ENCODE measurements around the gene PPFIA4. TPM values are rescaled to one million over a fixed set of nuclear protein-coding genes. Genes with fewer than 3 reads are reported as not detected.

Gene PPFIA4
- total RNA-seq, 1 donor from 2014 or later = 14.7 TPM

GRCh38 chr1:203039609-203040512 lies 13.6 kb downstream of the PPFIA4 start:
- Mint-ChIP-seq H3K9me3 (ENCODE audit: low read depth) (no peaks in the 10 kb centered on the region), H3K27me3 (ENCODE audit: low read depth) (peaks cover 4% of the 10 kb centered on the region), H3K36me3 (ENCODE audit: low read depth) (peaks cover 9% of the 10 kb centered on the region), H3K4me1 (ENCODE audit: low read depth) (peaks cover 43% of the 10 kb centered on the region), H3K27ac (ENCODE audit: unreplicated experiment) (no peak overlapping the region), H3K4me3 (ENCODE audit: unreplicated experiment) (no peak overlapping the region)
- no peak for TF ChIP-seq CTCF (IDR thresholded peaks at IDR 0.05)
- DNase-seq (ENCODE audit: low spot score) = no peak

- TF ChIP-seq CTCF (IDR thresholded peaks at IDR 0.05) = no peak
- Mint-ChIP-seq H3K27me3 (ENCODE audit: low read depth) (peaks cover 4% of the 10 kb centered on the region), H3K4me3 (ENCODE audit: unreplicated experiment) (no peak overlapping the region), H3K9me3 (ENCODE audit: low read depth) (no peaks in the 10 kb centered on the region), H3K4me1 (ENCODE audit: low read depth) (peaks cover 39% of the 10 kb centered on the region), H3K36me3 (ENCODE audit: low read depth) (peaks cover 14% of the 10 kb centered on the region), H3K27ac (ENCODE audit: unreplicated experiment) (no peak overlapping the region)
- DNase-seq (ENCODE audit: low spot score) = no peak
Observed at GRCh38 chr1:203040513-203041275, 14.4 kb downstream of the PPFIA4 start.

- H3K4me1 Mint-ChIP-seq (ENCODE audit: low read depth) = peaks cover 32% of the 10 kb centered on the region
- no peak for DNase-seq (ENCODE audit: low spot score)
- H3K27ac Mint-ChIP-seq (ENCODE audit: unreplicated experiment) = no peak overlapping the region
- no peak for TF ChIP-seq CTCF (IDR thresholded peaks at IDR 0.05)
- no peaks in the 10 kb centered on the region for H3K9me3 Mint-ChIP-seq (ENCODE audit: low read depth)
- no peak overlapping the region for H3K4me3 Mint-ChIP-seq (ENCODE audit: unreplicated experiment)
- peaks cover 4% of the 10 kb centered on the region for H3K27me3 Mint-ChIP-seq (ENCODE audit: low read depth)
- peaks cover 14% of the 10 kb centered on the region for H3K36me3 Mint-ChIP-seq (ENCODE audit: low read depth)
Observed at GRCh38 chr1:203041351-203041932, 15.2 kb downstream of the PPFIA4 start.

- Mint-ChIP-seq H3K4me1 (ENCODE audit: low read depth) (peaks cover 23% of the 10 kb centered on the region), H3K36me3 (ENCODE audit: low read depth) (peaks cover 18% of the 10 kb centered on the region), H3K4me3 (ENCODE audit: unreplicated experiment) (no peak overlapping the region), H3K27me3 (ENCODE audit: low read depth) (peaks cover 4% of the 10 kb centered on the region), H3K27ac (ENCODE audit: unreplicated experiment) (no peak overlapping the region), H3K9me3 (ENCODE audit: low read depth) (no peaks in the 10 kb centered on the region)
- no peak for TF ChIP-seq CTCF (IDR thresholded peaks at IDR 0.05)
- DNase-seq (ENCODE audit: low spot score) = no peak
Observed at GRCh38 chr1:203043830-203044545, 17.7 kb downstream of the PPFIA4 start.

Data from chondrocyte (in vitro differentiated cells).